GM18507 (cell line): ENCODE results near the gene DISP3.

Source experiments
- DNase-seq: peaks from one replicate; pipeline ENCODE4 v3.0.0; 2011; ENCODE audit warnings: low read depth; ENCODE audit not compliant: insufficient read length; ENCODE audit errors: extremely low spot score
- FAIRE-seq: peaks from 2 replicates; lab custom pipeline; 2011; peaks lifted over from hg19 to GRCh38; lab: Jason Lieb, UNC

The DISP3 gene

DNA sequence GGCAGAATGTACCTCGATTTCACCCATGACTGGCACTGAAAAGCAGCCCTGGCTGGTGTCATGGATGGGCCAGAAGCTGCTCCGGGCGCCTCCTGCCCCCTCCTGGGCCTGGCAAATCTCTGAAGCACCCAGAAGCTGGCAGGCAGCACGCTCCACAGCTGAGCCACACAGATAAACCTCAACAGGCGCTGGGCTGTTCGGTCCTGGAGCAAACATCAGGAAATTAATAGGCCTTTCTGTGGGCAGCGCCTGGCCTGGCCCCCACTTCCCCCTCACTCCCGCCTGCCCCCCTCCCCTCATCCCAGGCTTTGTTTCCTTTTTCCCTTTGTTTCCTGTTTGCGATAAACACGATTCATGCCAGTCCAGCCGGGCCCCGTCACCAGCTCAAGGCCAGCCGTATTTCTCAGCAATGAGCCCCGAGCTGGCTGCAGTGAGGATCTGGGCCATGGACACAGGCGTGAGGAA is 20.1 kb upstream of the DISP3 start:
- FAIRE-seq (no peak), DNase-seq (no peak)

DNA sequence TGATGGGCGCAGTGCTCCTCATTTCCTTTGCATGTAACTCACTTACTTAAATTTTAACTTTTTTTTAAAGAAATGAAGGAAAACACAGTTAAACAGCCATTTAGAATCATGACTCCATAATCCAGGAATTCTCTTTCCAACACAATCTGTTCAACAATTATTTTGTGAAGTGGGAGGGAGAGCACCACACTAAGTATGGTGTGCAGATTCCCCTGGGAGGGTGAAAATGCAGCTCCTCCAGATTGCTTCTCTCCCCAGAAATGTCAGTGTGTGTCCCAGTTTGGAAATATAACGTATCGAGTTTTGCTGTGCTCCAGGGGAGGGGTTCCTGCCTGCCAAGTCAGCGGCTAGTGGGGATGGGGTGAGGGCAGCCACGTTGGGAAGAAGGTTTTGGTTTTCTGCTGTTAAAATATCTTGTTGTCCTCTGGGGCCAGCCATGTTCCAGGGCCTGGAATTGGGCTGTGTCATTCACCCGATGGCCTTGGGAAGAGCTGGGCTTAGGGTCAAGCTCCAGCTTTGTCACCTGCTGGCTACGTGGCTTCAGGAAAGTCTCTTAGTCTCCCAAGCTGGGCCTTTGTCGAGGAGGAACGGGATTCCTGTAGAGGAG is 17.3 kb upstream of the DISP3 start:
- FAIRE-seq, result no peak

DNA sequence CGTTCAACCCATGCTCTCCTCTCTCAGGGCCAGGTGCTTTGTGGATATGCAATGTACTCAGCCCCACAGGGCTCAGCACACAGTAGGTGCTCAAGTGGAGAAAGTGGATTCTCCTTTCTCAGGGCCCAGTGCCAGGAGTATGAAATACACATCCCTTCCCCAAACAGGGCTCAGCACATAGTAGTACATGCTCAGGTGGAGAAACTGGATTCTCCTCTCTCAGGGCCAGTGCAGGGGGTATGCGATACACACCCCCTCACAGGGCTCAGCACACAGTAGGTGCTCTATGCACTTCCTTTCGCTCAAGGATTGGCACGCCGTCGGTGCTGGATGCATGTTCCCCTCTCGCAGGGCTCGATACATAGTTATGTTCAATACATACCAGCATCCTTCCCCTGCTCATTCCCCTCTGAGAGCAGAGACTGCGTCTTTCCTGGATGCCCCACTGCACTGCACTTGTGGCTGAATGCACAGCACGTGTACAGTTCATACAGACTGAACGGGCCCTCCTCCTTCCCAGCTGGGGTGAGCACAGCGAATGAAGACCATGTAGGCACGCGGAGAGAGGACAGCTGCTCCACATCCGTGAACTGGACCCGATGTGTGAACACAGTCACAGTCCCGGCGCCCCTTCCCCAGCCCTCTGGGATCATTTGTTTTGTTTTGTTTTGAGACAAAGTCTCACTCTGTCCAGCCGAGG is 16.6 kb upstream of the DISP3 start:
- no peak for FAIRE-seq

More for the DNA sequence above, 17.3 kb upstream of the DISP3 start:
- DNase-seq, result no peak

DNA sequence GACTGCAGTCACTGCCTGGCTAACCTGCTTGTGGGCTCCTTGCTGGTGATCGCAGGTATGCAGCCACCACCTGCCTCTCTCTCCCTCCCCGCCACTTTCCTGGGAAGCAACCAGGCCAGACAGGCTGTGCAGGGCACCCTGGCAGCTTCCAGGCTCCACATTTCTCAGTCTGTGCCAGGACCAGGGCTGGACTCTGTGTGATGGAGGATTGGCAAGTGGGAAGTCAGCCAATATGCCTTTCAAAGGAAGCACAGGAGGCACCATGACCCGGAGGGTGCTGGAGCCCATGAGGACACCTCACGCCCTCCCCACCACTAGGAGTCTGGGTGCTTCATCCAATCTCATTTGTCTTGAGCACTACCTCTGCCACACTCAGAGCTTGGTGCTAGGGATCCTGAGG is 15.8 kb upstream of the DISP3 start:
- FAIRE-seq, result no peak
- no peak for DNase-seq

More for the DNA sequence above, 16.6 kb upstream of the DISP3 start:
- no peak for DNase-seq

DNA sequence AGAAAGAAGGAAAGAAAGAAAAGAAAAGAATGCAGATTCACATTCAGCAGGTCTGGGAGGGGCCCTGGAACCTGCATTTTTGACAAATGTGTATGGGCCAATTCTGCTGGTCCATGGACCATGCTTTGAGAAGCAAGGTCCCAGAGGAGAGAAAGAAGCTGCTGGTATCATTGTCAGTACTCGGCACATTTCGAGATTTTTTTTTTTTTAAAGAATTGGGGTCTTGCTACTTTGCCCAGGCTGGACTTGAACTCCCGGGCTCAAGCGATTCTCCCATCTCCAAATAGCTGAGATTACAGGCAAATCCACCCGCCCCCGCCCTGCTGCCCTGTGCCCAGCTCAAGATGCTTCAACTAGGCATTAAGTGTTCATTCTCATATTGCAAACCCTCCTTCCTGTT is 13.6 kb upstream of the DISP3 start:
- FAIRE-seq, result no peak

DNA sequence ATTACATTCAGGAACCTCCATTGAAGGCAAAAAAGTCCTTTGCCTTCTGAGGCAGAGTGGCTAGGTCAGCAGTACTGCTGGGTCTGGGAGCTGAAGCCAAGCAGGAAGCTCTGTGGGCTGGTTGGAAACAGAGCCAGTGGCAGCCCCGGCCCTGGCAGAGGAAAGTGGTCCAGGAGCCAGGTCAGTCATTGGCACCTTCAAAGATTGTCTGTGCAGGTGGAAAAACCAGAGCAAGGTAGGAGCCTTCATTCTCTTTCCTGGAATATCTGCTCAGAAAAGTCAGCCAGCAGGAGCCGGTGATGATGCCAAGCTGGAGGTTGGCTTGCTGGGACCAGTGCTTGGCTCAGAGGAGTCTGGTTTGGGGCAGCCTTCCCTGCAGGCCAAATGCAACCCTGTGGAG is 12.5 kb upstream of the DISP3 start:
- no peak for DNase-seq
- FAIRE-seq, result no peak

More for the DNA sequence above, 13.6 kb upstream of the DISP3 start:
- no peak for DNase-seq

DNA sequence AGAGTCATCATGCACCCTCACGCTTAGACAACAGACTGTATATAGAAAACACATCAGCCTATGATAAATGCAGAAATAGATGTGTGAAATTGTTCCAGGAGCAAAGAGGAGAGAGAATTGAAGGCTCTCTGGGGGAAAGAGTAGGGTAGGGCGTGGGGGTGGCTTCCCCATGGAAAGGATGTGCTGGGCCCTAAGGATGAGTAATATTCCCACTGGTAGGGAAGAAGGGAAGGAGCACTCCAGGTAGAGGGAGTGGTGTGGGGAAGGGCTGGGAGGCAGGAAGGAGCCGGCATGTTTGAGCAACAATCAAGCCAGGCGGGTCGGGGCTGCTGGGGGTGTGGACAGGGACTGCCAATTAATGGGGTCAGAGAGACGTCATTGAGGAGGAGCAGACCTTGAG is 10.1 kb upstream of the DISP3 start:
- FAIRE-seq (no peak), DNase-seq (no peak)

DNA sequence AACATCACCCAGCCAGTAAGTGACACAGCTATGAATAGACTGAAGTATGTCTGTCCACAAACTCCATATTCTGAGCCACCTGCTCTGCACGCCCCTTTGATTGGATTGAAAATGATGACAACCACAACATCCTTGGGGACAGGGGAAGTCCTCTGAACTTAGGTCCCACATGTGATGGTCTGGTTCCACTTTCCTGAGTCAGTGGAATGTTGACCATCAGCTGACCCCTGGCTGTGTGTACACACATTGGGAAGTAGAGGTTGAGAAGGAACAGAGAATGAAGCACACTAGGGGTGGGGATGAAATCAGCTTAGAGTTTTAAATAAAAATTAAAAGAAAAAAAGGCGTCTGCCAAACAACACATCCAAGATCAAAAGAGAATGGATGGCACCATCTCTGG is 8.0 kb upstream of the DISP3 start:
- DNase-seq, result no peak
- FAIRE-seq, result no peak

DNA sequence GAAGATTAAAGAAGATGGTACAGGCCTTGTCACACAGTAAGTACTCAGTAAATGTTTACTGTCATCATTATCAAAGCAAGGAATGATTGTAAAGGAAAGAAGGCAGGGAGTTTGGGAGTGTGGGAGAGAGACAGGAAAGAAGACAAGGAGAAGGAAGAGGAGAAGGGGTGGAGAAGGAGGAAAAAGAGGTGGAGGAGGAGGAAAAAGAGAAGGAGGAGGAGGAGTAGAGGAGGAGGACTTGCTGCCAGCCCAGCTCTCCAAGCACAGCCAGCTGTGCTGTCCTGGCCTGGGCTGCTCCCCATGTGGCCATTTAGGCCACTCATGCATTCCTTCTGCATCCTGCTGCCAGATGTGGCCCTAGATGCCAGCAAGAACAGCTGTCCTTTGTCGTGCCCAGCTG is 7.5 kb upstream of the DISP3 start:
- DNase-seq (no peak), FAIRE-seq (no peak)

DNA sequence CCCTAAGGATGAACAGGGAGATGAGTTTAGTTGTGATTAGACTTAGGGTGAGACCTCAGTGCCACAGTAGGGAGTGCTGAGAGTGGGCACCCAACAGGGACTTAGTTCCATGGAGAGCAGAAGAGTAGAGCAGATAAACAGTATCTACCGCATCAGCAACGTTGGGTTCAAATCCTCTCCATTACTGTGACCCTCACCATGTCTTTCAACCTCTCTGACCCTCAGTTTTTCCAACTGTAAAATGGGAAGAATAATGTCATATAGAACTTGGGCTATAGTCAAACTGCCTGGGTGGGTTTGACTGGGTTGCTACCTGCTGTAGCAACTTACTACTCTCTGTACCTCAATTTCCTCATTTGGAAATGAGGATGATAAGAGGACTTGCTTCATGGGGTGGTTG is 6.7 kb upstream of the DISP3 start:
- no peak for FAIRE-seq
- DNase-seq, result no peak

DNA sequence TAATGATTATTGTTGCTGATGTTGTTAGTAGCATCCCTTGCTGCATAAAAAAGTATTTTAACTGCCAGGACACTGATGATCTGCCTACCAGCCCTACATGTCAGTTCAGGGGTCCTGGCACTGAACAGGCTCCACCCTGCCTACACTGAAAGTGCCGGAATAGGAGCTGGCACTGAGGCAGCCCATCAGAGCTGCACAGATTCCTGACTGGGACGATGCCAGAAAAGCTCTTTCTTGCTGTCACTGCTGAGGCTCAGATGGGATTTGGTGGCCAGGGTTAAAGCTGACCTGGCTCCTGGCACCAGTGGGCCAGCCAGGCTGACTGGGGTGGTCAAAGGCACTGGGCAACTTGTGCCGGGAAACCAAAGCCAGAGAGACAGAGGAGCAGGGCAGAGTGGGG is 6.2 kb upstream of the DISP3 start:
- FAIRE-seq, result no peak
- DNase-seq, result no peak

DNA sequence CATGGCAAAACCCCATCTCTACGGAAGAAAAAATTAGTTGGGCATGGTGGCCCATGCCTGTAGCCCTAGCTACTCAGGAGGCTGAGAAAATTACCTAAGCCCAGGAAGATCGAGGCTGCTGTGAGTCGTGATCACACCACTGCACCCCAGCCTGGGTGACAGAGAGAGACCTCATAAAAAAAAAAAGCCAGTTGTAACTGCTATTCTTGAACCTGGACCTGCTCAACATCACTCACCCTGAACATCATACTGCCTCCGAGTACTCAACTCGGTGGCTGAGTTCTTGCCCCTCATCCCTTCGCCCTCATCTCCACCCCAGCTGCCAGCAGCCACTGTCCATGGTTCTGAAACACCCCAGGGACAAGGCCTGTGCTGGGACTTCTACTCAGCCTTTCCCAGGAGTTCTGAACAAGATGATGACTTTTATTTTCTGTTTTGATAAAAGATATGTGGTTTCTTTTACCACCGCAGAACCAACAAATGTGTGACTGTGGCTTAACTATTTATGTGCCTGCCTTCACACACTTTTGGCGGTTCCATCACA is 5.4 kb upstream of the DISP3 start:
- no peak for FAIRE-seq
- DNase-seq, result no peak

DNA sequence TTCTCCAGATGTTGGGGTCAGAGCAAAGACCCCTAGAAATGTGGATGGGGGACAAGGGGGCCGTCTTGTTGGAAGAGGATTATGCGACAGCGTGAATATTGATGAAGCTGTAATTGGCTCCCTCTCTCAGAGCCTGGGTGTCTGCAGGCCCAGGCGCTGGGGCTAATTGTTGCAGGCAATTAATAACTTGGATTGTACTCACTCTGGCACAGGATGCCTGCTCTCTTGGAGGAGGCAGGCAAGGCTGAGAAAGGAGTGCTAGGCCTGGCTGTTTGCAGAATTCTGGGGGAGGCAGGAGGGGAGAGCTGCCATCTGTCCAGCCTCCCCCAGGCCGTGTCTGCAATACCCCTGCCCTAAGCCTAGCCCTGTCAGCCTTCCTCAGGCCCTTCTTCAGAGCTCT is 4.1 kb upstream of the DISP3 start:
- DNase-seq (no peak), FAIRE-seq (no peak)

DNA sequence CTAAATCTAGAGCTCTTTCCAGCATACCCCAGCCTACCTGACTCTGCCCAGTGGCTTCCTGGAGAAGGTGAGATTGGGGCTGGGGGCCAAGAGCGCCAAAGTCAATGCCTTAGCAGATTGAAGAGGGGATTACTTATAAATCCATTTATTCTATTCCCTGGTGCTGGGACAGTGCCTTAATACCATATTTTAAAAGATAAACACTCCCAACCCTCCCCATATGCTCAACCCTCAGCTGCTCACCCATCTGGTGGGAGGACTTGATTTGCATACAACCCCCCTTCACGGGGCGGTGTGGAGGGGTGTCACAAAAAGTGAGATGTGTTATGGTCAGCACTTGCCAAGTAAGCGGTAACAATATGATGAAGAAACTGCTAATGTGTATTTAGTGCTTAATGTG is 3.2 kb upstream of the DISP3 start:
- DNase-seq (no peak), FAIRE-seq (no peak)

DNA sequence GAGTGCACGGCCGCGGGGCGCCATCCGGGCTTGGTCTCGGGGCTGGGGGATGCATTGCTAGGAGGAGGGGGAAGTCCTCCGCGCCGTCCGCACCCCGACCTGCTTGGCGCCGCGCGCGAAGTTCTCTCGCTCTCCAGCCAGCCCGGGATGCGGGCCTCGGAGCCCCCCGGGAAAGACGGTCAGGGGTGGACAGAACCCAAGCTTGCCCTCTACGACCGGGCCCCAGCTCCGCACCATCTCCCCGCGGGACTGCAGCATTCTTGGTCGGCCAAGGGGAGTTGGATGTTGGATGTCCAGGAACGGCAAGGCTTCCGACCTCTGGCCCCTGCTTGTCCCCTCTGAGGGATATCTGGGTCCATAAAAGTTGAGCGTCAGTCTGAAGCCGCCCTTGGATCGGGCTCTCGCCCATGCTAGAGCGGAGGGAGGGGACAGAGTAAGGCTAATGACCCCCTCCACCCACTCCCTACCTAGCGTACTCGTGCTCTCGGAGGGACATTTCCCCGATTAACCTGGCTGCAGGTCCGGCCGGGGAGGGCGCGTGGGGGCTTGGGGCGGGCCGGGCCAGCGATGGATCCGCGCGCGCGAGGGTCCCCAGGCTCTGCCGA is 522 bp downstream of the DISP3 start:
- no peak for FAIRE-seq
- DNase-seq, result no peak

DNA sequence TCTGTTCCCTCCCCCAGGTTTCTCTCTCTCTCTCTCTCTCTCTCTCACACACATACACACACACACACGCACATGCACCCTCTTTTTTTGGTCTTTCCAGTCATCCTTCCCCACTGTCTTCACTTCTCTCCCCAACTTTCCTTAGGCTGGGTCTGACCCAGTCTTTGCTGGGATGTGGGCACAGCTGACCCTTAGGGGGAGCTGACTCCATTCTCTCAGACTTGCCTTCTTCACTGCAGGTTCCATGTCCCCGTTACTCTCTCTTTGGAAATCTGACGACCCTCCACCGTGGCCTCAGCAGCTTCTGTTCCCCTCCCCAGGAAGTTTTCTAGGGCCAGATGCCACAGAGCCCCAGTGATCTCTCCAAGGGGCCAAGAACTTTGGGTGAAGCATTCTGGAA is 2.1 kb downstream of the DISP3 start:
- no peak for FAIRE-seq
- DNase-seq, result no peak

DNA sequence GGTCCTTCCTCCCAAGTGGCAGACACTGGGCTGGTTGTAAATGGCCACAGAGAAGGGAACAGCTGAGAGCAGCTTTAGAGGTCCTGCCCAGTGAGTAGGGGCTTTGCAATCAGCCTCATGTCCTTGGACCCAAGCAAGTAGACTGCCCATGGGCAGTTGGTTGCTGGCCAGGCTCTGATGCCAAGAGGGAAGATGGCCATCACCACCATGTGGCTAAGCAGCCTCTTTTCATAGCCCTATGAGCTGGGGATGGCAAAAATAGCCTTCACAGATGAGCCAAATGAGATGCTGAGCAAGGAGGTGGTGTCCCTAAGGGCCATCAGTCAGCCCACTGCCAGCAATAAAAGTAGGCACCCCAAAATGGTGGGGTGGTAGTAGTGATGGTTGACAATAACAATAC is 3.2 kb downstream of the DISP3 start:
- FAIRE-seq, result no peak
- no peak for DNase-seq

DNA sequence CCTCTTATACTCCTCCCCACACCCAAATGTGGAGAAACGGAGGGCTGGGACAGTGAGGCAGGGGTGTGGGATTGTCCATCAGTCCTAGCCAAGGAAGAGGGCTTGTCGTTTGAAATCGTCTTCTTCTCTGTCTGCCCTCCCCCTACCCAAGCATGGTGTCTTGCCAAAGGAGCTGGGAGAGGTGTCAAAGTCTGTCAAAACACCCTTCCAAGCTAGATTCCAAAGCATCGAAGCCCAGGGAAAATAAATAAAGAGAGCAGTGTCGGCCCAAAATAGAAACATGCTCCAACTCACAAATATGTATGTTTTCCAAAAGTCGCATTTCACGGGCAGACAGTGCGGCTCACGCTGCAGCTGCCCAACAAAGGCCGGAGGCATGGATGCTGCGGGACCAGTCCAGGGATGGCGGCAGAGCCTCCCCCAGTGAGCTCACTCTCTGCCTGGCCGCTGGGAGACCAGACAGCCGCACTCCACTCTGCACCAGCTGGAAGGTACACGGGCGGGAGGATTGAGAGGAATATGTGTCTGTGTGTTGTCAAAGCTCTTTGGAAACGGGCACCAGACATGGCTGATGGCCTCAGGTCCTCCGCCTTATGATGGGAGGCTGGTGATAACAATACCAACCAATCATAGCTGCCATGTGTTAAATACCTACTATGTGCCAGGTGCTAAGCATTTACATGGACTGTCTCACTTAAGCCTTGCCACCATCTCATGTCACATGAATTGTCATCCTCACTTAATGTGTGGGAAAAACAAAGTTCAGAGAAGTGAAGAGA is 3.9 kb downstream of the DISP3 start:
- no peak for FAIRE-seq

DNA sequence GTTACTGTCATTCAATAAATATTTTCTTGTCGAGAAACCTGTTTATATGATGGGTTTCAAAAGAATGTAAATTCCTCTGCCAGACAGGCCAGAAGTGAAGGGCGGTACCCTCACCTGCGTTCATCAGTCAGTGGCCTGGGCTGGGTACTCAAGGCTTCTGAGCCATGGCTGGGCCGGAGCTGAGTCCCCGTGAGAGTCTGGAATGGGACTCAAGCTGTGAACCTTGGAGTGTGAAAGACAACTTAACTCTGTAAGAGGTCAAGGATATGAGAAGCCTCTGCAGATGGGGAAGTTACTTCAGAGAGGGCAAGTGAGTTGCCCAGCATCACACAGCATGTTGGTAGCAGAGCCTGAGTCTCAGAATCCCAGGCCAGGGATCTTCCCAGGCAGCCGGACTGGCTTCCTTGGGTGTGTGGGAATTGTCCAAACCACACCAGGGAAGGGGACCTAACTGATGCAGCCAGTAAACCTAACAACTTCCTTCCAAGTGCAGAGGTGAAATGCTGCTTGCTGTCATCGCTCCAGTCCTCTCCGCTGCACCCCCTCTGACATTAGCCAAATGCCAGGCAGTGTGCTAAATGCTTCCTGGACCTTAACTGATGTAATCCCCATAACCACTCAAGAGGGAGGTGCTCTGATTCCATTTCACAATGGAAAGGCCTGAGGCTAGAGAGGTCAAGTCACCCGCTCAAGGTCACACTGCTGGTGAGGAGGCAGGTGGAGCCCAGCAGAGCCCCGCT is 4.8 kb downstream of the DISP3 start:
- FAIRE-seq (no peak), DNase-seq (no peak)

More for the DNA sequence above, 3.9 kb downstream of the DISP3 start:
- DNase-seq, result no peak

DNA sequence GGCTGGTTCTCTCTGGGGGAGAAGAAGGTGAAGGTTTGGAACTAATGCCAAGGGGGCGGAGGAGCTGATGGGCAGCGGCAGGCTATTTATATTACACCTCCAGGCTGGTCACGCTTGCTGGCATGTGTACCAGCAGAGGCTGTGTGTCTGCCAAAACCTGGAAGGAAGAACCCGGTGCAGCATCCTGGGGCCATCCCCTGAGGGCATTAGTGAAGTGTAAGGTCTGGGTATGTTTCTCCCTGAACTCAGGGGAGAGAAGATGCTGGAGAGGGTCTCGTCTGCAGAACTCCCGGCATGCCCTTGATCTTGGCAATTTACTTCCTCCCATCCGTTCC is 5.3 kb downstream of the DISP3 start:
- FAIRE-seq (no peak), DNase-seq (no peak)
